Measurements from ENCODE around the gene PLD1. TPM values are rescaled to one million over a fixed set of nuclear protein-coding genes. Genes with fewer than 3 reads are reported as not detected.

The PLD1 gene
- total RNA-seq, 1 donor from 2014 or later: 13.9 TPM

DNA sequence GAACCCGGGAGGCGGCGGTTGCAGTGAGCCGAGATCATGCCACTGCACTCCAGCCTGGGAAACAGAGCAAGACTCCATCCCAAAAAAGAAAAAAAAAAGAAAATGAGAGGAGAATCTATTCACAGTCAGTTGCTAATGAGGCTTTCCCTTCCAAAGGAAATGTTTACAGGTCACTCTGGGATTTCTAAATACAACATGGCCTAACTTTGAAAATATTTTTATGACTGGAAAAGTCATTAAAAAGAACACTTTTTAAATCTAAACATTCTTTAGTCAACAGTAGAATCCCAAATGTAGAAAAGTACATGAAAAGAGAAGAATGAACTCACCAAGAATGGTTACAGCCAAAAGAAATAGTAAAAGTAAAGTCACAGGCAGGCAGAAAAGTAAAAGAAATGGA lies 78.6 kb downstream of the PLD1 start:
- Mint-ChIP-seq H3K9me3 (ENCODE audit: unreplicated experiment) (no peaks in the 10 kb centered on the region), H3K4me3 (ENCODE audit: unreplicated experiment) (no peak overlapping the region), H3K4me1 (ENCODE audit: unreplicated experiment) (no peaks in the 10 kb centered on the region), H3K36me3 (ENCODE audit: unreplicated experiment) (peaks cover 10% of the 10 kb centered on the region), H3K27ac (ENCODE audit: unreplicated experiment) (no peak overlapping the region), H3K27me3 (ENCODE audit: unreplicated experiment) (no peaks in the 10 kb centered on the region)
- no peak for DNase-seq (ENCODE audit: extremely low spot score, unreplicated experiment)
- TF ChIP-seq, protein P1, sequence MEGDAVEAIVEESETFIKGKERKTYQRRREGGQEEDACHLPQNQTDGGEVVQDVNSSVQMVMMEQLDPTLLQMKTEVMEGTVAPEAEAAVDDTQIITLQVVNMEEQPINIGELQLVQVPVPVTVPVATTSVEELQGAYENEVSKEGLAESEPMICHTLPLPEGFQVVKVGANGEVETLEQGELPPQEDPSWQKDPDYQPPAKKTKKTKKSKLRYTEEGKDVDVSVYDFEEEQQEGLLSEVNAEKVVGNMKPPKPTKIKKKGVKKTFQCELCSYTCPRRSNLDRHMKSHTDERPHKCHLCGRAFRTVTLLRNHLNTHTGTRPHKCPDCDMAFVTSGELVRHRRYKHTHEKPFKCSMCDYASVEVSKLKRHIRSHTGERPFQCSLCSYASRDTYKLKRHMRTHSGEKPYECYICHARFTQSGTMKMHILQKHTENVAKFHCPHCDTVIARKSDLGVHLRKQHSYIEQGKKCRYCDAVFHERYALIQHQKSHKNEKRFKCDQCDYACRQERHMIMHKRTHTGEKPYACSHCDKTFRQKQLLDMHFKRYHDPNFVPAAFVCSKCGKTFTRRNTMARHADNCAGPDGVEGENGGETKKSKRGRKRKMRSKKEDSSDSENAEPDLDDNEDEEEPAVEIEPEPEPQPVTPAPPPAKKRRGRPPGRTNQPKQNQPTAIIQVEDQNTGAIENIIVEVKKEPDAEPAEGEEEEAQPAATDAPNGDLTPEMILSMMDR (IDR thresholded peaks at IDR 0.05): no peak

DNA sequence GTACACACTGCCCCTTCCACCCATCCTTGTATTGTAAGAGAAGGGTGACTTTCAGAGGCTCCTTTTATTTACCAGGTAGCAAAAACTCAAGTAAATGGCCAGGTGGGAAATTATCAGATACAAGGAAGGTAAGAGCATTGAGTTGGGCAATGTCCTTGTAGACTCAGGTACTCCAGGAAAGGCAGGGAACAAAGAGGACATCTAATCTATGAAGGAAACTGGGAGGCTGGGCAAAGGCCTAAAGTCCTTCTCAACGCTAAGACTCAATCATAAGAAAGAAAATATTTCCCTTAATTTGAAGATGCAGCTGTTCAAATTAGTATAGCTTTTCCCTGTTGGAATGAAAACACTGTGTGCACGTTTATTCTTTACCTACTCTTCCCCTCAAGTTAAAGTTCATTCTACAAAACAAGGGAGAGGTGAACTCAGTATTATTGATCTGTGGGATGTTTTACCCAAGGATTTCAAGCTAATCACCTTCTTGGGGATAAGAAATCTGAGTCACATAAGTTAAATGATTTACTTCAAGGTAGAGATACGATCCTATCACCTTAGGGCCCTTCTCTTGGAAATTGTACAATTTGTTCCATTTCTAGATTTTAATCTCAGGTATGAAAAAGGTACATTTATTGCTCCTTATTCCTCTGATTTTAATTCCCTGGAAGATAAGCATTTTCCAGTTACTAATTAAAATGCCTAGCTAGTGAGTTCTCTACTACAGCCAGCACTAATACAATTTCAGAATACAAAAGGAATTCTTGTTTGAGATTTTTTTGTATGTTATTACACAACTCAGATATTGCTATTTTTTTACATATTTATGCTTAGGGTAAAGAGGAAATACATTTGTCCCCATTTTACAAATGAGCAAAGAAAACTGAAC lies 80.6 kb downstream of the PLD1 start:
- H3K27me3 Mint-ChIP-seq (ENCODE audit: unreplicated experiment): no peaks in the 10 kb centered on the region
- H3K27ac Mint-ChIP-seq (ENCODE audit: unreplicated experiment): no peak overlapping the region

DNA sequence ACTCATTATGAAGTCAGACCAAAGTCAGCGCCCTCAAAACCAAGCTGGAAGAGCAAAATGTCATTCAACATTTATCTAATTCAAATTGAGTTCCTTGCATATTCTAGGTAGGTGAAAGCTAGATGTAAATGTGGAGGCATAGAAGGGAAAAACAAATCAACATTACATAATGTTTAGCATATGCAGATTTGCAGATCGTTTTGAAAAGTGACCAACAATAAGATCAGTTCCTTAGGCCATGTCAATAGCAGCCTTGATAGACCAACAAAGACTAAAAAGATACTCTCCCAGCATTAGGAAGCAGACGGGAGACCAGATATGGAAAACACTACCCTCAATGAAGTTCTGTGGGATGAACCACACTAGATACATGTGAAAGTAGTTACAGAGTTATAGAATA lies 83.0 kb downstream of the PLD1 start:
- Mint-ChIP-seq H3K27me3 (ENCODE audit: unreplicated experiment) (no peaks in the 10 kb centered on the region), H3K9me3 (ENCODE audit: unreplicated experiment) (no peaks in the 10 kb centered on the region), H3K4me1 (ENCODE audit: unreplicated experiment) (no peaks in the 10 kb centered on the region), H3K4me3 (ENCODE audit: unreplicated experiment) (no peak overlapping the region), H3K27ac (ENCODE audit: unreplicated experiment) (no peak overlapping the region), H3K36me3 (ENCODE audit: unreplicated experiment) (peaks cover 36% of the 10 kb centered on the region)
- TF ChIP-seq, protein P1 (IDR thresholded peaks at IDR 0.05): no peak
- DNase-seq (ENCODE audit: extremely low spot score, unreplicated experiment): no peak

More for the DNA sequence above, 80.6 kb downstream of the PLD1 start:
- Mint-ChIP-seq H3K4me1 (ENCODE audit: unreplicated experiment) (no peaks in the 10 kb centered on the region), H3K4me3 (ENCODE audit: unreplicated experiment) (no peak overlapping the region), H3K9me3 (ENCODE audit: unreplicated experiment) (no peaks in the 10 kb centered on the region), H3K36me3 (ENCODE audit: unreplicated experiment) (peaks cover 19% of the 10 kb centered on the region)
- TF ChIP-seq, protein P1 (IDR thresholded peaks at IDR 0.05): no peak
- DNase-seq (ENCODE audit: extremely low spot score, unreplicated experiment): no peak

DNA sequence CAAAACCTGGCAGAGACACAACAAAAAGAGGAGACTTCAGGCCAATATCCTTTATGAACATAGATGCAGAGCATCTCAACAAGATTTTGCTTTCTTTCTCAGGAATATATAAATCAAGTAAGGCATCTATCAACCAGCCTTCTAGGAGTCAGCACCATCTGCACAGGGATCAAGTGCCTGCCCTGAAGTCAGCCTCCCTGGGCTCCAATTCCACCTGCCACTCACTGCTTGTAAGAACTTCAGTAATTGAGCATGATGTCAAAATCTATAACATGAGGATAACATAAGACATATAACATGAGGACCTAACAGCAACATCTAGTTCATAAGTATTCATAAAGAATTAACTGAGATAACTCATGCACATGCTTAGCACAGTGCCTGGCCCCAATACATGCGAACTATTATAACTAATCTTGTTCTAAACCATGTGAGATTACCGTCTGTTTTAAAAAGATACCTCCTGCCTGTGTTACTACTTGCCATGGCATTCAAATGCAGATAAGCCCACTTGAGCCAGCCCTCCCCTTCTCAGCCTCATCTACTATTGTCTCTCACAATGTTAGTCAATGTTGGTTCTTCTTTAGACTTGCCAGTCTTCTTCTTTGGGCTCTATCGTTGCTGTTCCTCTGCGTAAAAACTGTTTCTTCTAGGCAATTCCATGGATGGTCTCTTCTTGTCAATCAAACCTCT lies 91.6 kb downstream of the PLD1 start:
- no peak overlapping the region for H3K4me3 Mint-ChIP-seq (ENCODE audit: unreplicated experiment)
- no peaks in the 10 kb centered on the region for H3K27me3 Mint-ChIP-seq (ENCODE audit: unreplicated experiment)
- H3K27ac Mint-ChIP-seq (ENCODE audit: unreplicated experiment): peak overlapping the region; percentile 8

More for the DNA sequence above, 91.6 kb downstream of the PLD1 start:
- Mint-ChIP-seq H3K9me3 (ENCODE audit: unreplicated experiment) (peaks cover 22% of the 10 kb centered on the region), H3K36me3 (ENCODE audit: unreplicated experiment) (peaks cover 64% of the 10 kb centered on the region), H3K4me1 (ENCODE audit: unreplicated experiment) (no peaks in the 10 kb centered on the region)
- no peak for DNase-seq (ENCODE audit: extremely low spot score, unreplicated experiment)
- TF ChIP-seq, protein P1 (IDR thresholded peaks at IDR 0.05): no peak
